ENCODE measurements around the gene SIT1.
"Not testable (repeated sequence)": the region's sequence is repeated elsewhere in the genome, so short reads cannot be mapped to it uniquely, and the experiment has no call there.

The SIT1 gene

DNA sequence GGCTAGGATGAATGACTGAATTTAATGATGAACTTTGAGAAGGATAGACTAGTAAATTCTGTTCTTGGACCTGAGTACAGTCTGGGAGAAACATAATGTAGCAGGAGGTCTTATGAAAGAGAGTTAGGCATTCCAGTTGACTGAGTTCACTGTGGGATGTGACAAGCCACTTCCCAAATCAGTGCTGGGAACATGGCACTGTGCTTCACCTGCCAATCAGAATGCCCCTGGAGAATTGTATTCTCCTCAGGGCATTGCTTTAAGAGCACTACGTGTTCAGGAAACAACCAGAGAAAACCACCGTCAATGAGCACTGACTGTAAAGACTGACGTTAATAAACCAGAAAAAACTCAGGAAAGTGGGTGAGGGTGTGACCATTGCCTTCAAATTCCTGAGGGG, 8.6 kb upstream of the SIT1 start:
- DNase-seq (ENCODE audit: low spot score), result no peak

- no peak for DNase-seq (ENCODE audit: low spot score)
Observed at GRCh38 chr9:35658968-35659220, 8.2 kb upstream of the SIT1 start.

GRCh38 chr9:35658137-35658967, 7.6 kb upstream of the SIT1 start, which contains the start of gene CCDC107:
Gene CCDC107, plus strand, starts transcription at chr9:35658292. Its CDS starts 88 bp downstream, at chr9:35658380.
- DNase-seq (ENCODE audit: low spot score), result peak; percentile 92

DNA sequence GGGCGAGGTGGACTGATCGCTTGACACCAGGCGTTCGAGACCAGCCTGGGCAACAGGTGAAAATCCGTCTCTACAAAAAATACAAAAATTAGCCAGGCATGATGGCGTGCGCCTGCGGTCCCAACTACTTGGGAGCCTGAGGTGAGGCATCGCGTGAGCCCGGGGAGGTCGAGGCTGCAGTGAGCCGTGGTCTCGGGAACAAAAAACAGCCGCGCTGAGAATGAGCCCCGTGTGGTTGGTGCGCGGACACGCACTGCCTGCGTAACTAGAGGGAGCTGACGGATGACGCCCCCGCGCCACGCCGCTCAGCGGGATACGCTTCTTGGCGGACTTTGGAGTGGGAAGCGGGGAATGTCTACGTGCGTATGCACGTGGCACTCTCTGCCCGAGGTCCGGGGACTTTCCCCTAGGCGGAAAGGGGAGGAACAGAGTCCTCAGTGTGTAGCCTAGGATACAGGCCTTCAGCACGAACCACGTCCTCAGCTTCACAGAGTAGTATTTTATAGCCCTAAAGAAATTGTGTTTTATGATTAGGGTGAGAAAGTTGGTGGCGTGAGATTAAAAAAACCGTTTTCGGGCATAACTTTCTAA, 6.9 kb upstream of the SIT1 start, which contains the start of gene RMRP:
RMRP (minus strand) TSS at position 474 of the 591 bp plus-strand sequence.
- peak; percentile 88 for DNase-seq (ENCODE audit: low spot score)

GRCh38 chr9:35656831-35657545, 6.3 kb upstream of the SIT1 start:
- DNase-seq (ENCODE audit: low spot score), result no peak

DNA sequence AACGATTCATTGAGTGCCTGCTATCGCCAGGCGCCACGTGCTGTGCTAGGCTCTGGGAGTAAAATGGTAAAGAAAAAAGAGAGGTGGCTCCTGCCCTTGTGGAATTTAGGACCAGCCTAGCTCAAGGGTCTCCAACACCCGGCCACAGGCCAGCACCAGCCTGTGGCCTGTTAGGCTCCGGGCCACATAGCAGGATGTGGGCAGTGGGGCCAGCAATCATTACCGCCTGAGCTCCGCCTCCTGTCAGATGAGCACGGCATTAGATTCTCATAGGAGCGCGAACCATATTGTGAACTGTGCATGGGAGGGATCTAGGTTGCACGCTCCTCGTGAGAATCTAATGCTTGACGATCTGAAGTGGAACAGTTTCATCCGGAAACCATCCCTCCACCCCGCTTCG, 5.6 kb upstream of the SIT1 start:
- DNase-seq (ENCODE audit: low spot score), result no peak

DNA sequence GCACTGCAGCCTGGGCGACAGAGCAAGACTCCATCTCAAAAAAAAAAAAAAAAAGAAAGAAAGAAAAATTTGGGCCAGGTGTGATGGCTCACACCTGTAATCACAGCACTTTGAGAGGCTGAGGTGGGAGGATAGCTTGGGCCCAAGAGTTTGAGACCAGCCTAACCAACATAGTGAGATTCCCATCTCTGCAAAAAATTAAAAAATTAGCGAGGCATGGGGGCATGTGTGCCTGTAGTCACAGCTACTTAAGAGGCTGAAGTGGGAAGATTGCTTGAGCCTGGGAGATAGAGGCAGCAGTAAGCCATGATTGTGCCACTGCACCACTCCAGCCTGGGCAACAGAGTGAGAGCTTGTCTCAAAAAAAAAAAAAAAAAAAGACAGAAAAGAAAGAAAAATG, 2.9 kb upstream of the SIT1 start:
- DNase-seq (ENCODE audit: low spot score), result no peak

- DNase-seq (ENCODE audit: low spot score), result no peak
Observed at GRCh38 chr9:35652829-35653209, 2.1 kb upstream of the SIT1 start.

GRCh38 chr9:35651956-35652828, 1.5 kb upstream of the SIT1 start:
- no peak for DNase-seq (ENCODE audit: low spot score)

DNA sequence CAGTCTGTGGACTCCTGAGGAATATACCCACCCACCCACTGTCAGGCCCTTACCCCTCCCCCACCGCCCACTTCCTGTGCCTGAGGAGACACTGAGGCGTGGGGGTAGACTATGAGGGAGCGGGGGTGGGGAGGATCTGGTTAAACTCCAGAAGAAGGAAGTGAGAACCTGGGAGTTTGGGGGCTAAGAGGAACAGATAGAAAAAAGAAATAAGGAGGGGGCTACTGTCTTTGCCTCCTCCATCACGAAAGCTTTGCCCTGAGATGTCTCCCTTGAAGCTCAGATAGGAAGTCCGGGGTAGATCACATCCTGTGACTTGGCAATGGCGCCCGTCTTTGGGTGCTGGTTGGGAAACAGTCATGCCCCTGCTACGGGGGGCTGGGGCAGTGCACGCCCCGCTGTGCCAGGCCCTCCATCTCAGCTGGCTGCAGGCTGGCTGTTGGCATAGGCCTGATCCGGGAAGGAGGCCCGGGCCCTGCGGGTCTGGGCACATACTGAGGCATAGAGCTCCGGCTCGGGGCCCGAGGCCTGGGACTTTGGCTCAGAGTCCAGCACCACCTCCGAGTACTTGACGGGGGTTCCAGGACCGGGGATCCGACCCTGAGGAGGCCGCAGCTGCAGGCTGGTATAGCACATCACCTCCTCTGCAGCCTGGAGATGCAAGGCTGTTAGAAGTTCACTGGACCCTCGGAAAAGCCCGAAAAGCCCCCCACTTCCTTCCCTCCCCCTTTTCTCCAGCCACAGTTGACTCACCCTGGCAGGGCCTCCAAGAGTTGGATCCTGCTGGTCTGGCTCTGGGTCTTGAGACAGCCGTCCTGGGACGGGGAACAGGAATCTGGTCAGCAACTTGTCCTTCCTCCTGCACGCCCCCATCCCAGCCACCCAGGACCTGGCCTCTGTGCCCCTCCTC, 1.0 kb downstream of the SIT1 start:
- DNase-seq (ENCODE audit: low spot score), result no peak

DNA sequence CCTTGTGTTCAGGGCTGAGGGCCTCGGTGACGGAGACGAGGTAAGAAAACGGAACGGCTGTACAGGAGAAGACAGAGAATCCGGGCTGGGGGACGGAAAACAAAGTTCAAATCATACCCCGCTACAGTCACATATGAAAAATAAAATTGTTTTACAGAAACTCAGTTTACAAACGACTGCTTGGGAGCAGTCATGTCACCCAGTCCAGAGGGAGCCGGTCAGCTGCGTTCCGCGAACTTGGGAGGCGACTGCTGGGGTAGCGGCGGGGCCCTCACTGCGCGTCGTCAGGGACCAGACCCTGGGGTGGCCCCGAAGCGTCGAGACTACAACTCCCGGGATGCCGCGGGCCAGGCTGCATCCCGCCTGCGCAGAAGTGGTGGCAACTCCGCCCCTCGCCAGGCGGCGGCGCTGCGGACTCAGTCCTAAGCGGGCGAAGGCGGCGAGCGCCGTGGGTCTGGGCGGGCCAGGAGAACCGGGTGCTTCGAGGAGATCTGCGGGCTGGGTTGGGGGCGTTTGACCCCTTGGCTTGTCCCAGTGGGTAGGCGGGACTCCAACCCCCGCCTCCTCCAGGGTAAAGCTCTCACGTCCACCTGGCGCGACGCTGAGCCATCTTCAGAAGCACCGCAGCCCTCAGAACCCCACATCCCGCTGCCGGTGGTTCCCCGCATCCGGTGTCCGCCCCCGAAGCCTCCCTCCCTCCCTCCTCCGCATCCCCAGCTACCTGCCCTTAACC, 4.0 kb downstream of the SIT1 start:
- peak; percentile 97 for DNase-seq (ENCODE audit: low spot score)

DNA sequence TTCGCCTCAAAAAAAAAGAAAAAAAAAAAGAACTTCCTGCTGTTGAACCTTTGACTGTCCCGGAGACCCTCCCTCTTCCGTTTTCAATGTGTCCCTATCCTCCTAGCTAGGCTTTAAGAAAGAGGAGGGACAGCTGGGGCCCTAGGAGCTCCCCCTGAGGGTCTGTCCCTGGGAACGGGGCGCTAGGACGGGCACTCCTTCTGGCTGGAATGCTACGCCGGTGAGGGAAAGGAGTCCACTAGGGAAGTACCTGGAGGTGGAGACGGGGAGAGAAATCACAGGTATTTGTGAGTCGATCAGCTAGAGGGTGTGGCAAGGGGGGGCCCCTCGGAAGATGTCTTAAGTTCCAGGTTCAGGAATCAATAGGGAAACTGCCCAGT, 4.6 kb downstream of the SIT1 start:
- peak; percentile 81 for DNase-seq (ENCODE audit: low spot score)

DNA sequence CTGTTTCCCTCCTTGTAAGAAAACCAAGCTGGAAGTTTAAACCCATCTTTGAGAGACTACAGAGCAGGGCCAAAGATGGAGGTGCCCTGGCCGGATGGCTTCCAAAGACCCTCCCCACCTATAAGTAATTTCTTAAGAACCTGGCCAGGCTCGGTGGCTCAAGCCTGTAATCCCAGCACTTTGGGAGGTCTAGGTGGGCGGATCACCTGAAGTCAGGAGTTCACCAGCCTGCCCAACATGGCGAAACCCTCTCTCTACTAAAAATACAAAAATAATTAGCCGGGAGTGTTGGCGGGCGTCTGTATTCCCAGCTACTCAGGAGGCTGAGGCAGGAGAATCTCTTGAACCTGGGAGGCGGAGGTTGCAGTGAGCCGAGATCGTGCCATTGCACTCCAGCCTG, 5.0 kb downstream of the SIT1 start:
- DNase-seq (ENCODE audit: low spot score), result not testable (repeated sequence)

- no peak for DNase-seq (ENCODE audit: low spot score)
Observed at GRCh38 chr9:35643046-35643445, 7.7 kb downstream of the SIT1 start.

DNA sequence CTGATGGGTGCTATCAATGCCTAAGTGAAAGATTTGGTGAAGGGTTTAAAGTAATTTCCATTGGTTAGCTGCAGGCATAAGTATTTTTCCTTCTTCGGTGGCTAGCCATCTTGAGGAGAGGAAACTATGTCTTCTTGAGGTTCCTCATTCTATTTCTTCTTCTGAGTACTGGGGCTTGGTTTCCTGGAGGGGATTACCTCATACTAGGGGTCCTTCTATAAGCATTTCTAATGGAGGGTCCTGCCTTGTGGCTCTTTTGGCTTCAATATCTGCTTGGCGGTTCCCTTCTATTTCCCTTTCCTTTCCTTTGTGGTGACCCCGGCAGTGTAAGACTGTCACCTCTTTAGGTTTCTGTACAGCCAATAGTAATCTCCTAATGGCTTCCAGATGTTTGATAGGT, 9.3 kb downstream of the SIT1 start:
- DNase-seq (ENCODE audit: low spot score), result not testable (repeated sequence)

- not testable (repeated sequence) for DNase-seq (ENCODE audit: low spot score)
Observed at GRCh38 chr9:35640431-35640830, 10.3 kb downstream of the SIT1 start.

DNA sequence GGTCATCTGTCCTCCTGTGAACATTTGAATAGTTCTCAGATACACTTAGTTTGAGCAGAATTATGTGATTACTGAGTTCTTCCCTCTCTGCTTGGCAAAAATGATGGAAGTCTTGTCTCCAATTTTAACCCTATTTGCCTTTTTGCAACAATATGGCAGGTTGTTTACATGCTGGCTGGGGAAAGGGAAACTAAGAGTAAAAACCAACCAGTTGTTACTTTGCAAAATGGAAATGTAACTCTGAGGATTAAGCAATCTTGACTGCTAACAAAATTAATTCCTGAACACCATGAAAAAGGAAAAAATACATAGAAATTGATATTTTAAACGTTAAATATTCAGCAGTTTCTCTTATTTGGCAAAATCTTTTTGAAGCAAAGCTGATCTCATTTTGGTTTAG, 11.1 kb downstream of the SIT1 start:
- no peak for DNase-seq (ENCODE audit: low spot score)

DNA sequence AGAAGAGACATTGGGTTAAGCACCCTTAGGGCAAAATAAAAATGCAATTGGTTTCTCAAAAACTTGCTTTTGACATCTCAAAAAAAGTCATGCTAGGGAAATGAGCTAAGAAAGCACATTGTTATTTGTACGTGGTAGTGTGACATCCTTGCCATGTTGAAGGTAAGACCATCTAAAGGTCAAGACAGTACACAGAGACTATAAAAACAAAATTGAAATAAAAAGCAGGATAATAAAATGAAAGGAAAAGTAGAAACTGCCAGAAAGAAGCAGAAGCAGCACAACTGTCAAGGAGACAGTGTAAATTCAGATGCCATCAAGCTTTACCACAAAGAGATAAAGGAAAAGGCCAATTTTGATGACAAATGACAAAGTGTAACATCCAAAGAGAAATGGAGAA, 11.5 kb downstream of the SIT1 start:
- not testable (repeated sequence) for DNase-seq (ENCODE audit: low spot score)

- DNase-seq (ENCODE audit: low spot score), result not testable (repeated sequence)
Observed at GRCh38 chr9:35638751-35639150, 12.0 kb downstream of the SIT1 start.

GRCh38 chr9:35637427-35637955, 13.2 kb downstream of the SIT1 start:
- DNase-seq (ENCODE audit: low spot score), result not testable (repeated sequence)

Data from iPS-NIHi11 (cell line).